Measurements from ENCODE around the gene S100Z.

Gene S100Z

DNA sequence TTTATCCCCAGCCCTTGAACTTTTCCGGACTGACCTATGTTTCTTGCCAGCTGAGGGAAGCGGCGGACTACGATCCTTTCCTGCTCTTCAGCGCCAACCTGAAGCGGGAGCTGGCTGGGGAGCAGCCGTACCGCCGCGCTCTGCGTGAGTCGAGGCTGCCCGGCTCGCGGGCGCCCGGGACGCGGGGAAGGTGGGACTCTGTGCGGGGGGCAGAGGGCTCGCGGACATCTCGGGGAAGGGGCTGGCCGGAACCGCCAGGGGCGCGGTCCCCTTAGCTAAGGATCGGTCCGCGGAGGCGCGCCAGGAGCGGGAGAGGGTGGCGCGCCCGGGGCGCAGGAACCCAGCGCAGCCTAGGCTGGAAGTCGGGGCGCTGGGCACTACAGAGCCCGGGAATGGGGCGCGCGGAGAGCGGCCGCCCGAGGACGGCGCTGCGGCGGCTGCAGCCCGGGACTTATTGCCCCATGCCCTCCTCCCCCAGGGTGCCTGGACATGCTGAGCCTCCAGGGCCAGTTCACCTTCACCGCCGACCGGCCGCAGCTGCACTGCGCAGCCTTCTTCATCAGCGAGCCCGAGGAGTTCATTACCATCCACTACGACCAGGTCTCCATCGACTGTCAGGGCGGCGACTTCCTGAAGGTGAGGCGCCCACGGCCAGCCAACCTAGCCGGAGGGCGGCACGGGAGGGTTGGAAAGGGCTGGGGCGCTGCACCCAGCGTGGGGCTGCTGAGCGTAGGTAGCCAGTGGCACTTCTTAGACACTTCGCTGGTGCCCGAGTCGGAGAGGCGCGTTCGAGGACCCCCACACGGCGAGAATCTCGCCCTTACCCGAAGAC lies 104.0 kb downstream of the S100Z start:
- peak in 1 of 2 donors; percentile 21 for ATAC-seq

DNA sequence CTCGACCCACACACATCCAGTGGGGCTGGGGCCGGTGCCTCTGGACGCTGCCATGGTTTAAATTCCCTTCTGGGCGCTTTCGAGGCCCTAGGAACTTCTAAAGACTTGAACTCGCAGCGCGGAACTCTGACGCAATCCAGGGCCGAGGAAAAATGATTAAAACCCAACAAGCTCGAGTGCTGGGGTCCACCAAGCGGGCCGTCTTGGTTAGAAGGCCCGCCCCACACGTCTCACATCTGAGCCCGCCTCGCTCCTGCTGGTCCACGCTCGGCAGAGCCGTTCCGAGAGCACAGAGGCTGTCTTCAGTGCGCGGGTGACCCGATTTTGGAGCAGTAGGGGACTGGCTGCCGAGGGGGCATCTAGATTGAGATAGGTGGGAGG lies 104.6 kb downstream of the S100Z start:
- ATAC-seq: no peak

DNA sequence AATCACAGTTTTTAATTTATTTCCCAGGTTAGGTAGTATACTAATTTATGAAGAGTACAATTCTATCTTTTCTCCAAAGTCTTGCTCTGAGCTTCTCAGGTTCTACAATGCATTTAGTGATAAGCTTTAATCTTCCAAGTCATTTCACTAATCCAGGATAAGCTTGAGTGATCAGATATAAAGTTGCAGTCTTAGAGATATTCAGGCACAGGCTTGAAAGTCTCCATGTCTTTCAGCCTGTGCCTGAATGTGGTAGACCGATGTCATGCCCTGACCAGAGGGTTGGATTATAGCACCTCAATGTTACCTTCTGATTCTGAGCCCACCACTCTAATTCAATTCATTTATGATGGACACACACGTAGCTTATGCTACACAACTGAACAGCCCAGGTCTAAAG lies 106.2 kb downstream of the S100Z start:
- no peak for ATAC-seq

GRCh38 chr5:76958991-76959767 lies 109.4 kb downstream of the S100Z start:
- ATAC-seq: no peak

- ATAC-seq: peak in 1 of 2 donors; percentile 36
Measured at GRCh38 chr5:76960004-76960625, 110.3 kb downstream of the S100Z start.

DNA sequence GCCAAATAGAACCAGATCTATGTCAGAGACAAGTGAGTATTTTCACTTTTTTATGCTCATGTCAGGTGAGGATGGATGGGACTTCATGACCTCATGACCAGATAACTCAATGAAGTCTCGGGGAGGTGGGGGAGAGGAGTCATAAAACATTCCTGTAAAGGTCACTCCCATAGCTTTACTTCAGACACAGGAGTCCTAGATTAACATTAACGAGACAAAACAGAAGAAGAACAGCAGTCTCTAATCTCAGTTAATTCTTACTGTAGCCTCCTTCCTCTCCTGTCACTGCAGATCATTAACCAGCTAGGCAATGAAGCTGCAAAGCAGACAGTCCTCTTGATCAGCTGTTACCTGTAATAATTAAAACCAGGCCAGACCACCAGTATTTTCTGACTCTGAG lies 114.2 kb downstream of the S100Z start:
- no peak for ATAC-seq
